Activated naive CD8-positive, alpha-beta T cell (primary cell): ENCODE results near the gene POC1B.

Experiments used
- H3K27ac Mint-ChIP-seq: one replicate; pipeline ENCODE4 v1.8.0; 2021; ENCODE audit warnings: mixed read lengths
- H3K27me3 Mint-ChIP-seq: one replicate; pipeline ENCODE4 v1.8.0; 2021; ENCODE audit warnings: mixed read lengths
- H3K36me3 Mint-ChIP-seq: one replicate; pipeline ENCODE4 v1.8.0; 2021; ENCODE audit warnings: mixed read lengths
- H3K4me1 Mint-ChIP-seq: one replicate; pipeline ENCODE4 v1.8.0; 2021; ENCODE audit warnings: low read depth, mixed read lengths
- H3K4me3 Mint-ChIP-seq: one replicate; pipeline ENCODE4 v1.8.0; 2021; ENCODE audit warnings: mild to moderate bottlenecking, mixed read lengths
- H3K9me3 Mint-ChIP-seq: one replicate; pipeline ENCODE4 v1.8.0; 2021; ENCODE audit warnings: low read depth, mixed read lengths

Gene POC1B

GRCh38 chr12:89439941-89440340 lies 85.9 kb downstream of the POC1B start:
- H3K4me1 Mint-ChIP-seq, result peaks cover 27% of the 10 kb centered on the region
- peaks cover 34% of the 10 kb centered on the region for H3K36me3 Mint-ChIP-seq
- H3K27ac Mint-ChIP-seq, result no peak overlapping the region
- H3K9me3 Mint-ChIP-seq, result peaks cover 4% of the 10 kb centered on the region
- H3K27me3 Mint-ChIP-seq, result no peaks in the 10 kb centered on the region
- no peak overlapping the region for H3K4me3 Mint-ChIP-seq

GRCh38 chr12:89437231-89437630 lies 88.6 kb downstream of the POC1B start:
- H3K9me3 Mint-ChIP-seq, result peaks cover 4% of the 10 kb centered on the region
- no peak overlapping the region for H3K27ac Mint-ChIP-seq
- H3K36me3 Mint-ChIP-seq, result peaks cover 42% of the 10 kb centered on the region
- peaks cover 20% of the 10 kb centered on the region for H3K4me1 Mint-ChIP-seq
- no peaks in the 10 kb centered on the region for H3K27me3 Mint-ChIP-seq
- no peak overlapping the region for H3K4me3 Mint-ChIP-seq

- H3K4me1 Mint-ChIP-seq, result peaks cover 9% of the 10 kb centered on the region
- H3K27ac Mint-ChIP-seq, result no peak overlapping the region
- H3K27me3 Mint-ChIP-seq, result no peaks in the 10 kb centered on the region
- H3K9me3 Mint-ChIP-seq, result peaks cover 4% of the 10 kb centered on the region
- no peak overlapping the region for H3K4me3 Mint-ChIP-seq
- H3K36me3 Mint-ChIP-seq, result peaks cover 37% of the 10 kb centered on the region
These were observed 89.8 kb downstream of the POC1B start for GRCh38 chr12:89436062-89436461.

GRCh38 chr12:89433634-89434033 lies 92.2 kb downstream of the POC1B start:
- Mint-ChIP-seq H3K27ac (no peak overlapping the region), H3K4me1 (peaks cover 16% of the 10 kb centered on the region), H3K9me3 (peaks cover 3% of the 10 kb centered on the region), H3K4me3 (no peak overlapping the region), H3K27me3 (no peaks in the 10 kb centered on the region), H3K36me3 (peaks cover 29% of the 10 kb centered on the region)

GRCh38 chr12:89432396-89432795 lies 93.5 kb downstream of the POC1B start:
- Mint-ChIP-seq H3K27ac (no peak overlapping the region), H3K9me3 (no peaks in the 10 kb centered on the region), H3K4me3 (no peak overlapping the region), H3K27me3 (no peaks in the 10 kb centered on the region), H3K4me1 (peaks cover 26% of the 10 kb centered on the region), H3K36me3 (peaks cover 29% of the 10 kb centered on the region)

GRCh38 chr12:89429528-89429927 lies 96.3 kb downstream of the POC1B start:
- Mint-ChIP-seq H3K27me3 (no peaks in the 10 kb centered on the region), H3K27ac (no peak overlapping the region), H3K4me3 (no peak overlapping the region), H3K36me3 (peaks cover 29% of the 10 kb centered on the region), H3K9me3 (no peaks in the 10 kb centered on the region), H3K4me1 (peaks cover 27% of the 10 kb centered on the region)

- Mint-ChIP-seq H3K9me3 (no peaks in the 10 kb centered on the region), H3K4me1 (peaks cover 27% of the 10 kb centered on the region), H3K27ac (no peak overlapping the region), H3K36me3 (peaks cover 26% of the 10 kb centered on the region), H3K4me3 (no peak overlapping the region), H3K27me3 (no peaks in the 10 kb centered on the region)
These were observed 98.2 kb downstream of the POC1B start for GRCh38 chr12:89427508-89428156.

GRCh38 chr12:89424846-89425245 lies 101.0 kb downstream of the POC1B start:
- H3K9me3 Mint-ChIP-seq, result no peaks in the 10 kb centered on the region
- H3K4me3 Mint-ChIP-seq, result no peak overlapping the region
- peaks cover 27% of the 10 kb centered on the region for H3K36me3 Mint-ChIP-seq
- peaks cover 20% of the 10 kb centered on the region for H3K4me1 Mint-ChIP-seq
- no peaks in the 10 kb centered on the region for H3K27me3 Mint-ChIP-seq
- H3K27ac Mint-ChIP-seq, result no peak overlapping the region

GRCh38 chr12:89424389-89424788 lies 101.5 kb downstream of the POC1B start:
- peaks cover 16% of the 10 kb centered on the region for H3K4me1 Mint-ChIP-seq
- no peak overlapping the region for H3K4me3 Mint-ChIP-seq
- H3K36me3 Mint-ChIP-seq, result peaks cover 30% of the 10 kb centered on the region
- H3K27me3 Mint-ChIP-seq, result no peaks in the 10 kb centered on the region
- no peaks in the 10 kb centered on the region for H3K9me3 Mint-ChIP-seq
- no peak overlapping the region for H3K27ac Mint-ChIP-seq

GRCh38 chr12:89421092-89421835 lies 104.6 kb downstream of the POC1B start:
- H3K27ac Mint-ChIP-seq, result no peak overlapping the region
- H3K4me3 Mint-ChIP-seq, result no peak overlapping the region
- no peaks in the 10 kb centered on the region for H3K9me3 Mint-ChIP-seq
- H3K4me1 Mint-ChIP-seq, result no peaks in the 10 kb centered on the region
- no peaks in the 10 kb centered on the region for H3K27me3 Mint-ChIP-seq
- peaks cover 29% of the 10 kb centered on the region for H3K36me3 Mint-ChIP-seq

GRCh38 chr12:89418228-89418910 lies 107.5 kb downstream of the POC1B start:
- H3K27ac Mint-ChIP-seq, result no peak overlapping the region
- H3K4me1 Mint-ChIP-seq, result no peaks in the 10 kb centered on the region
- no peaks in the 10 kb centered on the region for H3K9me3 Mint-ChIP-seq
- H3K27me3 Mint-ChIP-seq, result no peaks in the 10 kb centered on the region
- H3K4me3 Mint-ChIP-seq, result no peak overlapping the region
- H3K36me3 Mint-ChIP-seq, result peaks cover 20% of the 10 kb centered on the region

- Mint-ChIP-seq H3K4me3 (no peak overlapping the region), H3K4me1 (no peaks in the 10 kb centered on the region), H3K27me3 (no peaks in the 10 kb centered on the region), H3K9me3 (no peaks in the 10 kb centered on the region), H3K27ac (no peak overlapping the region), H3K36me3 (peaks cover 20% of the 10 kb centered on the region)
These were observed 108.4 kb downstream of the POC1B start for GRCh38 chr12:89417246-89417977.

- Mint-ChIP-seq H3K36me3 (peaks cover 16% of the 10 kb centered on the region), H3K4me1 (no peaks in the 10 kb centered on the region), H3K27ac (no peak overlapping the region), H3K27me3 (no peaks in the 10 kb centered on the region), H3K4me3 (no peak overlapping the region), H3K9me3 (no peaks in the 10 kb centered on the region)
These were observed 109.6 kb downstream of the POC1B start for GRCh38 chr12:89416049-89416792.

- Mint-ChIP-seq H3K9me3 (no peaks in the 10 kb centered on the region), H3K36me3 (peaks cover 17% of the 10 kb centered on the region), H3K27me3 (no peaks in the 10 kb centered on the region), H3K4me1 (no peaks in the 10 kb centered on the region), H3K27ac (no peak overlapping the region), H3K4me3 (no peak overlapping the region)
These were observed 111.0 kb downstream of the POC1B start for GRCh38 chr12:89414851-89415250.
